ENCODE measurements around the gene RFT1.

DNA sequence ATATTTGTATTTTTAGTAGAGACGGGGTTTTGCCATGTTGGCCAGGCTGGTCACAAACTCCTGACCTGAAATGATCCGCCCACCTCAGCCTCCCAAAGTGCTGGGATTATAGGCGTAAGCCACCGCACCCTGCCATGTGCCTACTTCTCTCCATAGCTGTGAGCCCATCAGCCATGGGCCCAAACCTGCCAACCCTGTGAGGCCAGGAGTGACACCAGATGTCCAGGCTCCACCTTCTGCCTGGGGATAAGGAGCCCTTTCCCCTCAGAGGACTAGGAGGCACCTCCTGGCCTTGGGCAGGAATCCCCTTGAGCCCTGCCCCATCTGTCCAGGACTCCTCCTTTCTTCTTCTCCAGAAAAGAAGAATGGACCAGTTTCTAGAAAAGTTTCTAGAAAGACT is 14.2 kb upstream of the RFT1 start:
- no peak for TF ChIP-seq CTCF (IDR thresholded peaks at IDR 0.05)
- TF ChIP-seq POLR2A (IDR thresholded peaks at IDR 0.05): no peak

Data from lower leg skin (tissue), 3 donors.